Stomach (tissue), 4 donors: ENCODE data around the gene RSPO3.

ENCODE experiments used
- CTCF ChIP-seq, 7 experiments: fragments of 450-650 bp in 4 of 7; fragments of 200-600 bp in 3 of 7; sonication (generic) in 3 of 7; IDR thresholded peaks; one replicate each; pipeline ENCODE4 v1.5.1; 2016 to 2019; ENCODE audit warnings: antibody characterized with exemption in 7 of 7, control low read depth in 2 of 7, mild to moderate bottlenecking in 1 of 7
- POLR2AphosphoS5 ChIP-seq, 3 donors: sonication (generic); formaldehyde crosslinking; IDR thresholded peaks; one replicate each; pipeline ENCODE4 v1.6.1; 2016; ENCODE audit warnings: antibody characterized with exemption in 3 of 3

DNA sequence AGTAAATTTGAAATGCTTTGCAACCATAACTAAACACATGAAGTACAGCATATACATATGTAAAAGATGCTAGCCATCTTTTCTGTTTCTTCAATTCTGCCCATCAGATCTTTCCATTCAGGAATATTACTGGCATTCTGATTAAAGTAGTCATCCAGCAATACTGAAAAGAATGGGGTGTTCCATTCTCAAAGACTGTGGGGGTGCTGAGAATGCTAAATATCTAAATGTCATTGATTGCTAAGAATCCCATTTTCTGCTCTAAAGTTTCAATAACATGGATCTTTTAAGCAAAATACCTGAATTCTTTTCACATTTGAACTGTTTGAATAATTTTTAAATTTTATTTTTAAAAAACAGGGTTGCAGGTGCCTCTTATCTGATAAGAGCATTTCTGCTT, 6.2 kb downstream of the RSPO3 start:
- TF ChIP-seq POLR2AphosphoS5 (IDR thresholded peaks at IDR 0.05): no peak
- no peak for TF ChIP-seq CTCF (IDR thresholded peaks at IDR 0.05)
